Thyroid gland (tissue), 4 donors: ENCODE data around the gene PFDN1. TPM values are rescaled to one million over a fixed set of nuclear protein-coding genes. Genes with fewer than 3 reads are reported as not detected.
A peak's percentile ranks its signal among the peaks of the same experiment; 100 is the strongest.
"Not testable (repeated sequence)": the region's sequence is repeated elsewhere in the genome, so short reads cannot be mapped to it uniquely, and the experiment has no call there.

Experiments
- DNase-seq, 2 donors: peaks; one replicate each; pipeline ENCODE4 v3.0.0-alpha.2; 2019
- H3K27ac ChIP-seq, 3 donors: fragments of 200-600 bp; sonication (generic); 1 replicate in 2 of 3; 2 replicates in 1 of 3; pipeline ENCODE4 v1.5.1; 2016 to 2019; ENCODE audit warnings: mild to moderate bottlenecking in 1 of 3, moderate library complexity in 1 of 3
- H3K27me3 ChIP-seq: fragments of 200-600 bp; sonication (generic); one replicate; pipeline ENCODE4 v1.5.1; 2019
- H3K36me3 ChIP-seq, 2 donors: fragments of 200-600 bp; sonication (generic); one replicate each; pipeline ENCODE4 v1.5.1; 2016 to 2019
- H3K4me1 ChIP-seq, 2 donors: fragments of 200-600 bp; sonication (generic); one replicate each; pipeline ENCODE4 v1.5.1; 2017 to 2019
- H3K4me3 ChIP-seq, 3 donors: fragments of 200-600 bp; sonication (generic); replicated peaks in 1 of 3; 1 replicate in 2 of 3; 2 replicates in 1 of 3; pipeline ENCODE4 v1.5.1; 2016; ENCODE audit warnings: mild to moderate bottlenecking in 1 of 3
- H3K9me3 ChIP-seq: fragments of 200-600 bp; sonication (generic); one replicate; pipeline ENCODE4 v1.5.1; 2017
- CTCF ChIP-seq, 6 experiments: fragments of 200-600 bp in 3 of 6; fragments of 450-650 bp in 3 of 6; sonication (generic) in 3 of 6; IDR thresholded peaks; one replicate each; pipeline ENCODE4 v1.5.1; 2016 to 2019; ENCODE audit warnings: antibody characterized with exemption in 6 of 6, mild to moderate bottlenecking in 2 of 6, inconsistent platforms in 1 of 6, moderate library complexity in 1 of 6
- POLR2A ChIP-seq, 2 donors: fragments of 450-650 bp; IDR thresholded peaks; one replicate each; pipeline ENCODE4 v1.6.1; 2017; ENCODE audit warnings: antibody characterized with exemption in 2 of 2, mild to moderate bottlenecking in 2 of 2, moderate library complexity in 1 of 2
- WGBS, 2 donors: methylation state at CpG; one replicate each; pipeline ENCODE4 v1.1.5; 2017; 5-methylcytosine and 5-hydroxymethylcytosine counted together
- intact Hi-C: fragments of 100-400 bp; cut with DNase I; formaldehyde crosslinking; loops from one replicate; pipeline ENCODE4 v1.15.1; 2023
- total RNA-seq, 4 donors: library from RNA; depleted of rRNA; stranded (reverse); fragments of >200 nt; gene quantifications; one replicate each; pipeline ENCODE4 v1.2.3, GENCODE V29; 2016

PFDN1 gene
- total RNA-seq, 4 donors from 2014 or later = 58.2 to 106 (median 87.8) TPM

GRCh38 chr5:140347360-140347759, 44.5 kb upstream of the PFDN1 start:
- H3K4me1 ChIP-seq = peaks cover 31 to 37% of the 10 kb centered on the region in 2 donors

GRCh38 chr5:140346348-140347221, 43.7 kb upstream of the PFDN1 start, which contains the start of gene HBEGF:
Gene HBEGF (minus strand): TSS chr5:140346603. CDS start chr5:140346328, 275 bp downstream.
- intact Hi-C loops = loop anchor here (5.0 kb wide), 1 partner anchor 104 kb away; no protein-coding TSS in a partner anchor
- peak within 1 kb of the TSS; percentile 42 to 84 (median 82) for H3K27ac ChIP-seq
- H3K4me1 ChIP-seq = peaks cover 31 to 41% of the 10 kb centered on the region in 2 donors
- peak; percentile 89 to 92 for DNase-seq
- peaks cover 0 to 3% of the 10 kb centered on the region in 2 donors for H3K36me3 ChIP-seq
- H3K4me3 ChIP-seq = peak within 1 kb of the TSS; percentile 10 to 85 (median 54)
- no peaks in the 10 kb centered on the region for H3K27me3 ChIP-seq
- TF ChIP-seq POLR2A (IDR thresholded peaks at IDR 0.05) (peak; percentile 82 to 97), CTCF (IDR thresholded peaks at IDR 0.05) (peak in 5 of 6 experiments; percentile 49 to 74 (median 58))
- WGBS, 2 donors = 2% methylated on average over 15 to 16 of the region's 72 CpGs
- no peaks in the 10 kb centered on the region for H3K9me3 ChIP-seq

More at GRCh38 chr5:140347360-140347759, 44.5 kb upstream of the PFDN1 start:
- no peak for DNase-seq
- H3K9me3 ChIP-seq = no peaks in the 10 kb centered on the region
- intact Hi-C loops = loop anchor here (5.0 kb wide), 1 partner anchor 105 kb away; no protein-coding TSS in a partner anchor
- TF ChIP-seq CTCF (IDR thresholded peaks at IDR 0.05) = no peak
- no peak for TF ChIP-seq POLR2A (IDR thresholded peaks at IDR 0.05)
- peak overlapping the region in 2 of 3 donors; percentile 82 to 84 for H3K27ac ChIP-seq
- no peak overlapping the region for H3K4me3 ChIP-seq
- no peaks in the 10 kb centered on the region for H3K36me3 ChIP-seq
- H3K27me3 ChIP-seq = no peaks in the 10 kb centered on the region
- 27 to 32% methylated on average over 2 of the region's 2 CpGs for WGBS, 2 donors

- intact Hi-C loops = loop anchor here (5.0 kb wide), 1 partner anchor 104 kb away; no protein-coding TSS in a partner anchor
- peaks cover 27 to 43% of the 10 kb centered on the region in 2 donors for H3K4me1 ChIP-seq
- peak overlapping the region; percentile 42 to 84 (median 82) for H3K27ac ChIP-seq
These were observed 43.0 kb upstream of the PFDN1 start for GRCh38 chr5:140345919-140346347.

GRCh38 chr5:140344683-140345423, 42.0 kb upstream of the PFDN1 start:
- H3K36me3 ChIP-seq = peaks cover 0 to 3% of the 10 kb centered on the region in 2 donors
- WGBS, 2 donors = 50 to 57% methylated on average over 4 of the region's 4 CpGs
- DNase-seq = peak; percentile 34 to 53
- intact Hi-C loops = loop anchor here (5.0 kb wide), 1 partner anchor 103 kb away; no protein-coding TSS in a partner anchor
- H3K9me3 ChIP-seq = no peaks in the 10 kb centered on the region
- H3K27ac ChIP-seq = peak overlapping the region in 2 of 3 donors; percentile 82 to 84
- peaks cover 27 to 44% of the 10 kb centered on the region in 2 donors for H3K4me1 ChIP-seq
- no peaks in the 10 kb centered on the region for H3K27me3 ChIP-seq
- H3K4me3 ChIP-seq = peak overlapping the region in 1 of 3 donors; percentile 85
- TF ChIP-seq CTCF (IDR thresholded peaks at IDR 0.05) (no peak), POLR2A (IDR thresholded peaks at IDR 0.05) (no peak)

More at GRCh38 chr5:140345919-140346347, 43.0 kb upstream of the PFDN1 start:
- 0 to 25% methylated on average over 4 to 7 of the region's 35 CpGs for WGBS, 2 donors
- TF ChIP-seq CTCF (IDR thresholded peaks at IDR 0.05) (peak in 4 of 6 experiments; percentile 10 to 50 (median 31)), POLR2A (IDR thresholded peaks at IDR 0.05) (no peak)
- Histone ChIP-seq H3K27me3 (no peaks in the 10 kb centered on the region), H3K4me3 (peak overlapping the region; percentile 10 to 85 (median 54)), H3K36me3 (peaks cover 0 to 3% of the 10 kb centered on the region in 2 donors), H3K9me3 (no peaks in the 10 kb centered on the region)
- peak; percentile 75 for DNase-seq

- peaks cover 27 to 48% of the 10 kb centered on the region in 2 donors for H3K4me1 ChIP-seq
These were observed 40.9 kb upstream of the PFDN1 start for GRCh38 chr5:140343849-140344248.

More at GRCh38 chr5:140343849-140344248, 40.9 kb upstream of the PFDN1 start:
- 93 to 94% methylated on average over 8 of the region's 8 CpGs for WGBS, 2 donors
- DNase-seq, intact Hi-C loops, H3K4me3 ChIP-seq, H3K36me3 ChIP-seq, H3K27me3 ChIP-seq, H3K9me3 ChIP-seq: not testable (repeated sequence)
- H3K27ac ChIP-seq = peak overlapping the region in 1 of 3 donors; percentile 29
